WI38 (cell line): Measurements from ENCODE around the gene DCDC2B.
"Not testable (repeated sequence)": the region's sequence is repeated elsewhere in the genome, so short reads cannot be mapped to it uniquely, and the experiment has no call there.

Experiments used
- H3K4me3 ChIP-seq: 2 replicates; pipeline ENCODE4 v1.5.1; 2011; ENCODE audit warnings: low read depth, mild to moderate bottlenecking, control low read depth, low read length
- TF ChIP-seq, protein P1 (sequence below): IDR thresholded peaks from 2 replicates; pipeline ENCODE4 v1.5.1; 2012; ENCODE audit warnings: low read depth, mild to moderate bottlenecking, control low read depth, low read length

Gene DCDC2B

DNA sequence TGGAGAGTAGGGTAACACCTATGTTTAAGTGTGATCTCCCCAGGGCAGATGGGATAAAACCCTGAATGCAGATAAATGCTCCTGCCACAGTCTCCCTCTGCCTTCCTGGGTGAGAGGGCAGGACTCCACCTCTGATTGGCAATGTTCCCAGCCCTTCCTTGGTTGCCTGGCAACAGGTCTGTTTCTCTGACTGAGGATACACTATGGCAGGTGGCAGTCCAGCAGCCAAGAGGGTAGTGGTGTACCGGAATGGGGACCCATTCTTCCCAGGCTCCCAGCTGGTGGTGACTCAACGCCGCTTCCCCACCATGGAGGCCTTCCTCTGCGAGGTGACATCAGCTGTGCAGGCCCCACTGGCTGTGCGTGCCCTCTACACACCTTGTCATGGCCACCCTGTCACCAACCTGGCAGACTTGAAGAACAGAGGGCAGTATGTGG is at the start of gene DCDC2B:
TSS of gene DCDC2B (plus strand) at position 199 of the 438 bp plus-strand sequence. CDS start at position 204, 5 bp downstream.
- H3K4me3 ChIP-seq: no peak within 1 kb of the TSS
- TF ChIP-seq, protein P1, sequence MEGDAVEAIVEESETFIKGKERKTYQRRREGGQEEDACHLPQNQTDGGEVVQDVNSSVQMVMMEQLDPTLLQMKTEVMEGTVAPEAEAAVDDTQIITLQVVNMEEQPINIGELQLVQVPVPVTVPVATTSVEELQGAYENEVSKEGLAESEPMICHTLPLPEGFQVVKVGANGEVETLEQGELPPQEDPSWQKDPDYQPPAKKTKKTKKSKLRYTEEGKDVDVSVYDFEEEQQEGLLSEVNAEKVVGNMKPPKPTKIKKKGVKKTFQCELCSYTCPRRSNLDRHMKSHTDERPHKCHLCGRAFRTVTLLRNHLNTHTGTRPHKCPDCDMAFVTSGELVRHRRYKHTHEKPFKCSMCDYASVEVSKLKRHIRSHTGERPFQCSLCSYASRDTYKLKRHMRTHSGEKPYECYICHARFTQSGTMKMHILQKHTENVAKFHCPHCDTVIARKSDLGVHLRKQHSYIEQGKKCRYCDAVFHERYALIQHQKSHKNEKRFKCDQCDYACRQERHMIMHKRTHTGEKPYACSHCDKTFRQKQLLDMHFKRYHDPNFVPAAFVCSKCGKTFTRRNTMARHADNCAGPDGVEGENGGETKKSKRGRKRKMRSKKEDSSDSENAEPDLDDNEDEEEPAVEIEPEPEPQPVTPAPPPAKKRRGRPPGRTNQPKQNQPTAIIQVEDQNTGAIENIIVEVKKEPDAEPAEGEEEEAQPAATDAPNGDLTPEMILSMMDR: no peak

DNA sequence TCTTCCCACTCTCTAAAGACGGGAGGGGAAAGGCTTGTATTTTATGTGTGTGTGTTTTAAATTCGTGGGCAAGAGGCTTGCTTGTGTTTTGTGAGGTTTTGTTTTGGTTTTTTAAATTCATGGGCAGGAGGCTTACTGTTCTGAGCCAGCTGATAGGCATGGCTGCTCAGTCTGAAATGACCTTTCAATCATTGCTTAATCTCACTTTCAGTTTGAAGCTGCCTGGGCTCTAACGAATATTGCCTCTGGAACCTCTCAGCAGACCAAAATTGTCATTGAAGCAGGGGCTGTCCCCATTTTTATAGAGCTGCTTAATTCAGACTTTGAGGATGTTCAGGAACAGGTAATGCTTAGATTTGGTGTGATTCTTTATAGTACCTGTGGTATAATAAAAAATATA is 49.7 kb upstream of the DCDC2B start:
- TF ChIP-seq, protein P1: no peak
- no peak overlapping the region for H3K4me3 ChIP-seq

DNA sequence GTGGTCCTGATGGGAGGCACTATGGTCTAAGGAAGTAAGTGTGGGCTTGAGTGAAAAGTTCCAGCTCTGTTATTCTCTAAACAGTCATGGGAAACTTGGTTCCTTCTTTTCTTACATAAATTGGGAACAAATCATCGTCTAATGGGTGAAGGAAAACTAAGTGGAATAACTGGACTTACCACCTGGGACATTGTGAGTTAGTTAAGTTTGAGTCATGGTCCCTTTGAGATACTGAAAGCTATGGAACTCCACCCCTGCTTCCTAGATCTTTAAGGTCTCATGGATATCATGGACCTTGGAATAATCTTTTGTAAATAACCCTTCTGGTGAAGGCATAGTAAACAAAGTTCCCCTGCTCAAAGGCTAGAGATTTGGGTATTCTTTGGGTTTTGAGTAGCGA is 45.5 kb upstream of the DCDC2B start:
- TF ChIP-seq, protein P1: no peak
- no peak overlapping the region for H3K4me3 ChIP-seq

DNA sequence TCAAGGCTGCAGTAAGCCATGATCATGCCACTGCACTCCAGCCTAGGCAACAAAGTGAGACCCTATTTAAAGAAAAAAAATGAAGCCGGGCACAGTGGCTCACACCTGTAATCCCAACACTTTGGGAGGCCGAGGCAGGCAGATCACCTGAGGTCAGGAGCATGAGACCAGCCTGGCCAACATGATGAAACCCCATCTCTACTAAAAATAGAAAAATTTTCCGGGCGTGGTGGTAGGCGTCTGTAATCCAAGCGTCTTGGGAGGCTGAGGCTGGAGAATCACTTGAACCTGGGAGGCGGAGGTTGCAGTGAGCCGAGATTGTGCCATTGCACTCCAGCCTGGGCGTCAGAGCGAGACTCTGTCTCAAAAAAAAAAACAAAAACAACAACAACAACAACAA is 43.3 kb upstream of the DCDC2B start:
- not testable (repeated sequence) for H3K4me3 ChIP-seq

DNA sequence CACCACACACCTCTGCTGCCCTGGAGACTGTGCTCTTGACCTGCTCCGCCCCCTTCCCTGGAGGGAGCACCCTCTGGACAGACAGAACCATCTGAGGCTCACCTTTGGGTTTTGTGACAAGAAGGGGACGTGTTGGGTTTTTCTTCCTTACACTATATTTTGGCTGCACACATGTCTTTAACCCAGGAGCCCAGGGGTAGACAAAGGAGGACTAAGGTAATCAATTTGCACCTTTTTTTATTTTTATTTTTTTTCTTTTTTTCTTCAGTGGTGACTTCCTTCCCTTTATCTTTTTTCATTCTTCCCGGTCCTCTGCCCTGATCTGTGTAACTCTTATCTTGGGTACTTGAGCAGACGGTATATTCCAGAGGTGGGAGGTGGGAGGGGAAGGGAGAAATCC is 37.9 kb upstream of the DCDC2B start:
- no peak overlapping the region for H3K4me3 ChIP-seq
- TF ChIP-seq, protein P1: no peak

DNA sequence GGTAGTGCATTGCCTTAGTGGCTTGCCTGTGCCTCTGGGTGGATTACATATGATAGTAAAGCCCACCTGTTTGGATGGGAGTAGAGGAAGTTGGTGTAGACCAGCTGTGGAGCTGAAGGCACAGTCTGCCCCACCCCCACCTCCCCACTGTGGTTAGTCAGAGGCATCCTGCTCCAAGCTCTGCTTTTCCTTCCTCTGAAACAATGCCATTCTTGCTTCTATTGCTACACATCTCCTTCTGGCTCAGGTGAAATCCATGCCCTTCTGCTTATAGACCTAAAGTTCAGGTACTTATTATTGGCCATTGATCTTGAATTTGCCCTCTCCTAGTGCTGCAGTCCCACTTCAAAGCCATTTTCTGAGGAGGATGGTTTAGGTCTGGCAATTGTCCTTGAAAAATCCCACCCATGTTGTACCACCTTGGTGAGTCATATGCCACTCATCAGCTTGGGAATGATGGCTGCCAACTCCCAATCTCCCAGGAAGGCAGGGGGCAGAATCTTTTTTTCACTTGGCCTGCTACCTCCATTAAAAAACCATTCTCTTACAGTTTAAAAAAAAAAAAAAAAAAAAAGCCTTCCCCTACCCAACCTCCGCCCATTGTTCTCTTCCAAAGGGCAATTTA is 36.2 kb upstream of the DCDC2B start:
- TF ChIP-seq, protein P1: no peak
- no peak overlapping the region for H3K4me3 ChIP-seq

DNA sequence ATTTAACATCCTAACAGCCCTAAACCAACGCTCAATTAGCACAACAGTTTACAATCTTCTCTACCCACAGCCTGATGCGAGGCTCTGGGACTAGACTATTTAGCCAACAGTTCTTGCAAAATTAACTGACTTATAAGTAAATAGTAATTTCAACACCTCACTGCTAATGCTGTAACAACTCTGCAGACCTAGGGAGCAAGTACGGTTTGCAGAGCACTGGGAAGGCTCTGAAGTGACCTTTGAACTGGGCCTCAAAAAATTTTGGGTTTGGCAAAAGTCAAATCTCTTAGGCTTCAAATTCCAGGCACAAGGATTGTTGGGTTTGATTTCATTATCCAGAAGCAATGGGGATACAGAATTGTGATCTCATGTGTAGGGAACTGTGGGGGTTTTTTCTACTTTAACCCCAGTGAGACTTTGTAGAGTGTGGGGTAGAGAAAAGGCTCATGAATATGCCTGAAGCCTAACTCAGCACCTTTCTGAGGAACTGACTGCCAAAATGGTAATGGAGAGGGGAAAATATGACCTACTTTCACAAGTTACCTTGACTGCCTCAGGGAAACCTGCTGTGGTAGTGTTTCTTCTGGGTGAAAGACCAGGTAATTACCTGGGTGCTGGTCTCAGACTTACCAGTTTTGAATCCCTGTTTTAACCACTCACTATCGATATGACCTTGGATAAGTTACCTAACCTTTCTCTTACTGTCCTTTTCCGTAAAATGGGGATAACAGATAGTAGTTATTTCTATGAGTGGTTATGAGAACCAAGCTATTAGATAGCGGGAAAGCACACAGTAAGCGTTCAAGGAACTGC is 30.3 kb upstream of the DCDC2B start:
- TF ChIP-seq, protein P1: no peak
- H3K4me3 ChIP-seq: no peak overlapping the region
